Astrocyte of the cerebellum (primary cell): ENCODE results near the gene UBXN11.

ENCODE experiments used
- DNase-seq: peaks from one replicate; pipeline ENCODE4 v3.0.0-alpha.2; 2011; ENCODE audit warnings: low read depth
- H3K4me3 ChIP-seq: 2 replicates; pipeline ENCODE4 v1.5.1; 2011; ENCODE audit warnings: mild to moderate bottlenecking, low read depth, low read length, moderate library complexity
- CTCF ChIP-seq: IDR thresholded peaks from 2 replicates; pipeline ENCODE4 v1.5.1; 2012; ENCODE audit warnings: low read length, low read depth, moderate library complexity, mild to moderate bottlenecking; ENCODE audit errors: missing control alignments
- in situ Hi-C: cut with HindIII; loops from 2 replicates; pipeline ENCODE4 v1.10.0; 2017; ENCODE audit warnings: low sequenced_read_pairs

The UBXN11 gene

GRCh38 chr1:26345718-26346117 lies 39.3 kb upstream of the UBXN11 start:
- no peak overlapping the region for H3K4me3 ChIP-seq
- TF ChIP-seq CTCF: no peak
- DNase-seq: no peak
- in situ Hi-C loops: no loop called here

- H3K4me3 ChIP-seq: no peak overlapping the region
- in situ Hi-C loops: no loop called here
- TF ChIP-seq CTCF: no peak
- no peak for DNase-seq
Measured at GRCh38 chr1:26344147-26344920, 37.9 kb upstream of the UBXN11 start.

GRCh38 chr1:26340047-26340481 lies 33.6 kb upstream of the UBXN11 start:
- in situ Hi-C loops: no loop called here
- no peak for DNase-seq
- no peak for TF ChIP-seq CTCF
- H3K4me3 ChIP-seq: no peak overlapping the region

GRCh38 chr1:26338670-26339069 lies 32.2 kb upstream of the UBXN11 start:
- no peak for TF ChIP-seq CTCF
- in situ Hi-C loops: loop anchor here (5.0 kb wide), 1 partner anchor 66 kb away; no protein-coding TSS in a partner anchor
- no peak for DNase-seq

GRCh38 chr1:26337625-26338024 lies 31.2 kb upstream of the UBXN11 start:
- in situ Hi-C loops: loop anchor here (5.0 kb wide), 1 partner anchor 65 kb away; no protein-coding TSS in a partner anchor
- TF ChIP-seq CTCF: no peak
- no peak for DNase-seq
- no peak overlapping the region for H3K4me3 ChIP-seq

More at GRCh38 chr1:26338670-26339069, 32.2 kb upstream of the UBXN11 start:
- H3K4me3 ChIP-seq: no peak overlapping the region

GRCh38 chr1:26337206-26337535 lies 30.7 kb upstream of the UBXN11 start:
- no peak for TF ChIP-seq CTCF
- no peak overlapping the region for H3K4me3 ChIP-seq
- in situ Hi-C loops: loop anchor here (5.0 kb wide), 1 partner anchor 65 kb away; no protein-coding TSS in a partner anchor
- no peak for DNase-seq
